Mammary epithelial cell (primary cell): ENCODE measurements around the gene RAPGEF1.

ENCODE experiments used
- CTCF ChIP-seq, 2 donors: IDR thresholded peaks in 1 of 2; conservative IDR thresholded peaks in 1 of 2; 2 replicates each; pipeline ENCODE4 v1.5.1; 2011 to 2012; ENCODE audit warnings: inconsistent platforms in 2 of 2, low read length in 2 of 2, mild to moderate bottlenecking in 2 of 2, control low read depth in 1 of 2, low read depth in 1 of 2; ENCODE audit not compliant: insufficient read depth in 1 of 2; ENCODE audit errors: extremely low read depth in 1 of 2
- EZH2 ChIP-seq: IDR thresholded peaks from 2 replicates; pipeline ENCODE4 v1.6.1; 2012; ENCODE audit warnings: low read length, inconsistent platforms, borderline replicate concordance

- TF ChIP-seq CTCF (conservative IDR thresholded peaks at IDR 0.05 in 1 of 2, IDR thresholded peaks at IDR 0.05 in 1 of 2; ENCODE audit: extremely low read depth in 1 of 2, insufficient read depth in 1 of 2, low read depth in 1 of 2, low read length in 2 of 2) (no peak), EZH2 (no peak)
Observed at GRCh38 chr9:131636593-131636992, 103.3 kb downstream of the RAPGEF1 start.
